NCI-H510A (cell line): ENCODE results near the gene MYL7.
A peak's percentile ranks its signal among the peaks of the same experiment; 100 is the strongest.
"Not testable (repeated sequence)": the region's sequence is repeated elsewhere in the genome, so short reads cannot be mapped to it uniquely, and the experiment has no call there.

ENCODE experiments used
- DNase-seq: peaks from one replicate; lab custom pipeline; 2025; lab: John Stamatoyannopoulos, UW

Gene MYL7

GRCh38 chr7:44171901-44172300, 30.8 kb upstream of the MYL7 start:
- DNase-seq, result not testable (repeated sequence)

- no peak for DNase-seq
Measured at GRCh38 chr7:44167920-44168319, 26.8 kb upstream of the MYL7 start.

GRCh38 chr7:44163591-44163990, 22.5 kb upstream of the MYL7 start:
- DNase-seq, result no peak

GRCh38 chr7:44162785-44163395, 21.8 kb upstream of the MYL7 start:
- no peak for DNase-seq

GRCh38 chr7:44162179-44162578, 21.0 kb upstream of the MYL7 start:
- DNase-seq, result no peak

- DNase-seq, result no peak
Measured at GRCh38 chr7:44161371-44161770, 20.2 kb upstream of the MYL7 start.

- DNase-seq, result no peak
Measured at GRCh38 chr7:44159824-44160630, 18.9 kb upstream of the MYL7 start.

GRCh38 chr7:44158873-44159631, 17.9 kb upstream of the MYL7 start:
- no peak for DNase-seq

GRCh38 chr7:44158096-44158872, 17.2 kb upstream of the MYL7 start:
- no peak for DNase-seq

GRCh38 chr7:44157116-44158080, 16.3 kb upstream of the MYL7 start:
- DNase-seq, result no peak

GRCh38 chr7:44156453-44157010, 15.4 kb upstream of the MYL7 start:
- no peak for DNase-seq

GRCh38 chr7:44155191-44156185, 14.4 kb upstream of the MYL7 start:
- DNase-seq, result no peak

GRCh38 chr7:44154703-44155102, 13.6 kb upstream of the MYL7 start:
- no peak for DNase-seq

GRCh38 chr7:44153948-44154335, 12.8 kb upstream of the MYL7 start:
- no peak for DNase-seq

GRCh38 chr7:44152971-44153947, 12.1 kb upstream of the MYL7 start:
- DNase-seq, result peak; percentile 58

GRCh38 chr7:44151956-44152355, 10.8 kb upstream of the MYL7 start:
- DNase-seq, result no peak

GRCh38 chr7:44150966-44151941, 10.1 kb upstream of the MYL7 start:
- DNase-seq, result no peak
